IMR-90 (cell line): ENCODE results near the gene MLIP.

ENCODE experiments used
- CEBPB ChIP-seq: IDR thresholded peaks from 2 replicates; pipeline ENCODE4 v1.6.1; 2012; ENCODE audit warnings: low read depth, low read length, improper control_type of control experiment
- POLR2A ChIP-seq: IDR thresholded peaks from 2 replicates; pipeline ENCODE4 v1.6.1; 2012; ENCODE audit warnings: mild to moderate bottlenecking, low read depth, low read length
- TF ChIP-seq, protein P1 (sequence below): conservative IDR thresholded peaks from 2 replicates; pipeline ENCODE4 v1.5.1; 2012; ENCODE audit warnings: mild to moderate bottlenecking, low read depth, low read length, improper control_type of control experiment
- TF ChIP-seq, protein P2 (sequence below): fragments of 150-350 bp; IDR thresholded peaks from 2 replicates; pipeline ENCODE4 v1.6.1; 2017; ENCODE audit warnings: mild to moderate bottlenecking, antibody characterized with exemption, low read length, low read depth

DNA sequence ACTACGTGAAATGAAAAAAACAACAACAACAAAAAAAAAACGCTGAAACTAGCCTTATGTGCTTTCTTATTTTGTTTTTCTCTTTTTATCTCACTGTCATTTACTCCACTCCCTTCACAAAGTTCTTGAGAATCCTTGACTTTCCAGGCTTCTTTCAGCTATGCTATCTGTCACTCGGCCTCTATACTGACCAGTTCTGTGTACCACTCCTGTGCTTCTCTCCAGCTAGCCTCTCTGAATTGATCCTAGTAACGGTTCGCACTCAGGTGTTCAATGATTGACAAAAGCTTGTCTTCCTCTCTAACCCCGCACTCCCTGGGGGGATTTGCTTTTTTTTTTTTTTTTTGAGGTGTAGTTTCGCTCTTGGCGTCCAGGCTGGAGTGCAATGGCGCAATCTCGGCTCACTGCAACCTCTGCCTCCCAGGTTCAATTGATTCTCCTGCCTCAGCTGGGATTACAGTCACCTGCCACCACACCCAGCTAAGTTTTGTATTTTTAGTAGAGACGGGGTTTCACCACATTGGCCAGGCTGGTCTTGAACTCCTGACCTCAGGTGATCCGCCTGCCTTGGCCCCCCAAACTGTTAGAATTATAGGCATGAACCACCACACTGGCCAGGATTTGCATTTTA, 31.8 kb downstream of the MLIP start:
- TF ChIP-seq, protein P1, sequence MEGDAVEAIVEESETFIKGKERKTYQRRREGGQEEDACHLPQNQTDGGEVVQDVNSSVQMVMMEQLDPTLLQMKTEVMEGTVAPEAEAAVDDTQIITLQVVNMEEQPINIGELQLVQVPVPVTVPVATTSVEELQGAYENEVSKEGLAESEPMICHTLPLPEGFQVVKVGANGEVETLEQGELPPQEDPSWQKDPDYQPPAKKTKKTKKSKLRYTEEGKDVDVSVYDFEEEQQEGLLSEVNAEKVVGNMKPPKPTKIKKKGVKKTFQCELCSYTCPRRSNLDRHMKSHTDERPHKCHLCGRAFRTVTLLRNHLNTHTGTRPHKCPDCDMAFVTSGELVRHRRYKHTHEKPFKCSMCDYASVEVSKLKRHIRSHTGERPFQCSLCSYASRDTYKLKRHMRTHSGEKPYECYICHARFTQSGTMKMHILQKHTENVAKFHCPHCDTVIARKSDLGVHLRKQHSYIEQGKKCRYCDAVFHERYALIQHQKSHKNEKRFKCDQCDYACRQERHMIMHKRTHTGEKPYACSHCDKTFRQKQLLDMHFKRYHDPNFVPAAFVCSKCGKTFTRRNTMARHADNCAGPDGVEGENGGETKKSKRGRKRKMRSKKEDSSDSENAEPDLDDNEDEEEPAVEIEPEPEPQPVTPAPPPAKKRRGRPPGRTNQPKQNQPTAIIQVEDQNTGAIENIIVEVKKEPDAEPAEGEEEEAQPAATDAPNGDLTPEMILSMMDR: no peak
- no peak for TF ChIP-seq POLR2A
- no peak for TF ChIP-seq CEBPB
- TF ChIP-seq, protein P2, sequence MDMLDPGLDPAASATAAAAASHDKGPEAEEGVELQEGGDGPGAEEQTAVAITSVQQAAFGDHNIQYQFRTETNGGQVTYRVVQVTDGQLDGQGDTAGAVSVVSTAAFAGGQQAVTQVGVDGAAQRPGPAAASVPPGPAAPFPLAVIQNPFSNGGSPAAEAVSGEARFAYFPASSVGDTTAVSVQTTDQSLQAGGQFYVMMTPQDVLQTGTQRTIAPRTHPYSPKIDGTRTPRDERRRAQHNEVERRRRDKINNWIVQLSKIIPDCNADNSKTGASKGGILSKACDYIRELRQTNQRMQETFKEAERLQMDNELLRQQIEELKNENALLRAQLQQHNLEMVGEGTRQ: no peak
